Central memory CD8-positive, alpha-beta T cell (primary cell): Measurements from ENCODE around the gene BTNL8.

ENCODE experiments used
- ATAC-seq: fragments of 150-1000 bp; cut with Tn5 transposase; replicated peaks from 2 replicates; pipeline ENCODE4 v1.10.0; 2022; ENCODE audit warnings: mild to moderate bottlenecking, moderate FRiP score, moderate number of reproducible peaks; ENCODE audit not compliant: poor library complexity, severe bottlenecking; ENCODE audit errors: extremely low read depth
- DNase-seq, 2 donors: peaks; one replicate each; pipeline ENCODE4 v3.0.0; 2021; ENCODE audit warnings: low spot score in 2 of 2
- H3K27ac Mint-ChIP-seq: one replicate; pipeline ENCODE4 v1.8.0; 2022; ENCODE audit warnings: low read depth, mild to moderate bottlenecking, moderate library complexity, mixed read lengths
- H3K27me3 Mint-ChIP-seq: one replicate; pipeline ENCODE4 v1.8.0; 2022; ENCODE audit warnings: mixed read lengths
- H3K36me3 Mint-ChIP-seq: one replicate; pipeline ENCODE4 v1.8.0; 2022; ENCODE audit warnings: mild to moderate bottlenecking, moderate library complexity, mixed read lengths; ENCODE audit not compliant: insufficient read depth
- H3K4me1 Mint-ChIP-seq: one replicate; pipeline ENCODE4 v1.8.0; 2022; ENCODE audit warnings: mixed read lengths
- H3K4me3 Mint-ChIP-seq: one replicate; pipeline ENCODE4 v1.8.0; 2022; ENCODE audit warnings: mild to moderate bottlenecking, moderate library complexity, mixed read lengths
- H3K9me3 Mint-ChIP-seq: one replicate; pipeline ENCODE4 v1.8.0; 2022; ENCODE audit warnings: mixed read lengths

Gene BTNL8

GRCh38 chr5:180938294-180938693 lies 39.3 kb downstream of the BTNL8 start:
- no peak for DNase-seq
- Mint-ChIP-seq H3K4me1 (no peaks in the 10 kb centered on the region), H3K9me3 (peaks cover 14% of the 10 kb centered on the region), H3K36me3 (no peaks in the 10 kb centered on the region), H3K4me3 (no peak overlapping the region), H3K27me3 (peaks cover 67% of the 10 kb centered on the region), H3K27ac (no peak overlapping the region)
- ATAC-seq, result no peak

- Mint-ChIP-seq H3K4me3 (no peak overlapping the region), H3K36me3 (peaks cover 2% of the 10 kb centered on the region), H3K27me3 (no peaks in the 10 kb centered on the region), H3K4me1 (no peaks in the 10 kb centered on the region), H3K9me3 (no peaks in the 10 kb centered on the region), H3K27ac (no peak overlapping the region)
- ATAC-seq, result no peak
- no peak for DNase-seq
These were observed 51.5 kb downstream of the BTNL8 start for GRCh38 chr5:180950291-180950949.

- no peak overlapping the region for H3K27ac Mint-ChIP-seq
- peaks cover 23% of the 10 kb centered on the region for H3K27me3 Mint-ChIP-seq
- no peak for ATAC-seq
- no peaks in the 10 kb centered on the region for H3K9me3 Mint-ChIP-seq
- no peak for DNase-seq
- peaks cover 5% of the 10 kb centered on the region for H3K4me1 Mint-ChIP-seq
- peaks cover 2% of the 10 kb centered on the region for H3K36me3 Mint-ChIP-seq
- no peak overlapping the region for H3K4me3 Mint-ChIP-seq
These were observed 60.7 kb downstream of the BTNL8 start for GRCh38 chr5:180959661-180960060.

DNA sequence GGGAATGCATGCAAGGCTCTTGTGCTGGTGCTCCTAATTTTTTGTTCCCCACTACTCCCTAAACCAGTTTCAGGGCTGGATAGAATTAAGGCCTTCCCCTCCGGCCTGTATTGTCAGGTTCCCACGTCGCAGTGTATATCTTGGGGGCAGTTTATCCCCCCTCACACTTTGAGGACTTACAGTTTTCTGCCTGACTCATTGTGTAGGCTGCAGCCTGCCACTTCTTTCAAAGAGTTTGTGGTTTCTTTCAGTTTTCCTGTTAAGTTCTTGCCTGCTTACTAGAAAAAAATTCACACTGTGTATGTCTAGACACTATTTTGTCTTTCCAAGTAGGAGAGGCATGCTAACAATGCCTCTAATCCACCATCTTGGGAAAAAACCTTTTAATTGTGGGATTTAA lies 61.2 kb downstream of the BTNL8 start:
- Mint-ChIP-seq H3K27ac (no peak overlapping the region), H3K27me3 (peaks cover 23% of the 10 kb centered on the region), H3K4me1 (peaks cover 5% of the 10 kb centered on the region), H3K36me3 (peaks cover under 1% of the 10 kb centered on the region), H3K9me3 (no peaks in the 10 kb centered on the region), H3K4me3 (no peak overlapping the region)
- no peak for ATAC-seq
- DNase-seq, result no peak

GRCh38 chr5:180969406-180969805 lies 70.4 kb downstream of the BTNL8 start:
- no peak for ATAC-seq
- DNase-seq, result no peak
- Mint-ChIP-seq H3K9me3 (no peaks in the 10 kb centered on the region), H3K4me1 (no peaks in the 10 kb centered on the region), H3K27me3 (peaks cover 14% of the 10 kb centered on the region), H3K4me3 (no peak overlapping the region), H3K36me3 (peaks cover 2% of the 10 kb centered on the region), H3K27ac (no peak overlapping the region)

- DNase-seq (no peak), ATAC-seq (no peak)
- H3K36me3 Mint-ChIP-seq, result peaks cover 2% of the 10 kb centered on the region
- peaks cover 14% of the 10 kb centered on the region for H3K27me3 Mint-ChIP-seq
- no peaks in the 10 kb centered on the region for H3K4me1 Mint-ChIP-seq
- H3K9me3 Mint-ChIP-seq, result no peaks in the 10 kb centered on the region
- H3K27ac Mint-ChIP-seq, result no peak overlapping the region
- H3K4me3 Mint-ChIP-seq, result no peak overlapping the region
These were observed 71.4 kb downstream of the BTNL8 start for GRCh38 chr5:180970336-180970735.

DNA sequence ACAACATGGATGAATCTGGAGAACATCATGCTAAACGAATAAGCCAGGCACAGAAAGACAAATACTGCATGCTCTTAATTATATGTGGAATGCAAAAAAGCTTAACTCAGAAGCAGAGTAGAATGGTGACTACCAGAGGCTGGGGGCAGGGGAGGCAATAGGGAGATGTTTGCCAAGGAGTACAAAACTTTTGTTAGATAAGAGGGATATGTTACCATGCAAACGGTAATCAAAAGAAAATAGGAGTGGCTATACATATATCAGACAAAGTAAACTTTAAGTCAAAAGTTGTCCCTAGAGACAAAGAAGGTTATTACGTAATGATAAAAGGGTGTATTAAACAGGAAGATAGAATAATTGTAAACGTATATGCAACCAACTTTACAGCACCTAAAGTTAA lies 71.9 kb downstream of the BTNL8 start:
- no peak overlapping the region for H3K4me3 Mint-ChIP-seq
- peaks cover 2% of the 10 kb centered on the region for H3K36me3 Mint-ChIP-seq
- H3K27ac Mint-ChIP-seq, result no peak overlapping the region
- no peaks in the 10 kb centered on the region for H3K9me3 Mint-ChIP-seq
- H3K27me3 Mint-ChIP-seq, result peaks cover 14% of the 10 kb centered on the region
- ATAC-seq (no peak), DNase-seq (no peak)
- no peaks in the 10 kb centered on the region for H3K4me1 Mint-ChIP-seq

GRCh38 chr5:180974612-180975315 lies 75.8 kb downstream of the BTNL8 start:
- Mint-ChIP-seq H3K9me3 (no peaks in the 10 kb centered on the region), H3K27ac (no peak overlapping the region), H3K4me3 (no peak overlapping the region), H3K36me3 (no peaks in the 10 kb centered on the region), H3K27me3 (no peaks in the 10 kb centered on the region), H3K4me1 (no peaks in the 10 kb centered on the region)
- DNase-seq (no peak), ATAC-seq (no peak)

- H3K4me3 Mint-ChIP-seq, result no peak overlapping the region
- no peaks in the 10 kb centered on the region for H3K4me1 Mint-ChIP-seq
- ATAC-seq (peak; percentile 24), DNase-seq (no peak)
- H3K27ac Mint-ChIP-seq, result no peak overlapping the region
- H3K36me3 Mint-ChIP-seq, result no peaks in the 10 kb centered on the region
- H3K27me3 Mint-ChIP-seq, result no peaks in the 10 kb centered on the region
- no peaks in the 10 kb centered on the region for H3K9me3 Mint-ChIP-seq
These were observed 76.4 kb downstream of the BTNL8 start for GRCh38 chr5:180975338-180975737.

GRCh38 chr5:180976518-180976917 lies 77.6 kb downstream of the BTNL8 start:
- DNase-seq, result no peak
- Mint-ChIP-seq H3K4me1 (no peaks in the 10 kb centered on the region), H3K9me3 (no peaks in the 10 kb centered on the region), H3K4me3 (no peak overlapping the region), H3K27me3 (peaks cover 9% of the 10 kb centered on the region), H3K36me3 (no peaks in the 10 kb centered on the region), H3K27ac (no peak overlapping the region)
- no peak for ATAC-seq

DNA sequence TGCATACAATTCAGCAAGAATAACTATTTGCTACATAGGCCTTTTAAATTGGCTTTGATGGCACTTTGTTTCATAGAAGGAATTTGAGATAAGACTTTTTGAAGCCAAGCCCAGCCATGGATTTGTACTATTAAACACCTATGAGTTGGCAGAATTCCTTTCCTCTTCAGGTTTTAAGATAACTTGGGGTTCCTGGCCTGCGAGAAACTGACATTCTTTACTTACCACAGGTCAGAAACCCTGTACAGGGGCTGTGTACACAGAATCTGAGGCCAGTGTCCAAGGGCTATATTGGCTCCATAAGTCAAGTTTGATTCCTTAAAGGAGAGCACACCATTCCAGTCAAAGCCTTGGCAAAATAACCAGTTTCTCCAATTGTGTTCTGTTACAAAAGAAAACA lies 78.9 kb downstream of the BTNL8 start:
- Mint-ChIP-seq H3K9me3 (no peaks in the 10 kb centered on the region), H3K27ac (no peak overlapping the region), H3K27me3 (peaks cover 16% of the 10 kb centered on the region), H3K4me3 (no peak overlapping the region), H3K36me3 (no peaks in the 10 kb centered on the region), H3K4me1 (no peaks in the 10 kb centered on the region)
- no peak for DNase-seq
- ATAC-seq, result no peak

DNA sequence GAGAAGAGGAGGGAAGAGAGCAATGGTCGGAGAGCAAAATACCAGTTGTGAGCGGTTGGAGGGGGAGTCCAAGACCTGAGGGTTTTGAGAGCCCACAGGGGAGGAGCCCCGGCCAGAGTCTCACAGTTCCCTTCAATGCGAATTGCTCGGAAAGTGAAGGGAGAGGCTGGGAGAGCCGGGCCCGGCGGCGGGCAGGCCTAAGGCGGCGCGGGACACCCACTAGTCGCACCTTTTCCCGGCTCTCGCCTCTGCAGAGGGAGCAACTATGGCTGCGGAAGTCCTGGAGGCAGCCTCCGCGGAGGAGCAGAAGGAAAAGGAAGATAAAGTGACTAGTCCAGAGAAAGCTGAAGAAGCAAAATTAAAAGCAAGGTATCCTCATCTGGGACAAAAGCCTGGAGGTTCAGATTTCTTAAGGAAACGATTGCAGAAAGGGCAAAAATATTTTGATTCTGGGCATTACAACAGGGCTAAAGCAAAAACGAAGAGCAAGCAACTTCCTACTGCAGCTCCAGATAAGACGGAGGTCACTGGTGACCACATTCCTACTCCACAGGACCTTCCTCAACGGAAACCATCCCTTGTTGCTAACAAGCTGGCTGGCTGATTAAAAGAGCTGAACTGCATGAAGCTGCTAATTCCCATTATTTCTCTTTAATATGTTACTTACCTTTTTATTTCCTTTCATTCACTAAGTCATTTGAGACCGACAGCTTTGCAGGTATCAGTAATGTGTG lies 83.2 kb downstream of the BTNL8 start:
- DNase-seq (no peak), ATAC-seq (no peak)
- Mint-ChIP-seq H3K4me1 (no peaks in the 10 kb centered on the region), H3K27ac (no peak overlapping the region), H3K9me3 (no peaks in the 10 kb centered on the region), H3K27me3 (peaks cover 26% of the 10 kb centered on the region), H3K4me3 (no peak overlapping the region), H3K36me3 (no peaks in the 10 kb centered on the region)

DNA sequence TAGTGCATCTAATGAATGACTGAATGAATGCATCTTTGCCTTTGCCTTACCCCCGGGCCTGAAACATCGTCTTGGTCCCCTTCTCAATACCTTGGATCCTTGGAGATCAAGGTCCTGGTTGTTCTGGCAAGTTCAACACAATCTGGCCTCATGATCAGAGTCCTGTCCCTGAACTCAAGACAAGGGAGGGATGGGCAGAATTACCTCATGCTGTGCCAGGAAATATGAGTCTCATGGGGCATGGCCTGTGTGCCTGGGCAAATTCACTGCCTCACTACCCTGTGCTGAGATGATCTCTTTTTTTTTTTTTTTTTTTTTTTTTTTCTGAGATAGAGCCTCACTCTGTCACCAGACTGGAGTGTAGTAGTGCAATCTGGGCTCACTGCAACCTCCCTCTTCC lies 89.1 kb downstream of the BTNL8 start:
- ATAC-seq (no peak), DNase-seq (no peak)
- Mint-ChIP-seq H3K9me3 (no peaks in the 10 kb centered on the region), H3K4me1 (no peaks in the 10 kb centered on the region), H3K27ac (no peak overlapping the region), H3K27me3 (peaks cover 33% of the 10 kb centered on the region), H3K4me3 (no peak overlapping the region), H3K36me3 (no peaks in the 10 kb centered on the region)
